ENCODE results near the gene ARSB.

Gene ARSB

DNA sequence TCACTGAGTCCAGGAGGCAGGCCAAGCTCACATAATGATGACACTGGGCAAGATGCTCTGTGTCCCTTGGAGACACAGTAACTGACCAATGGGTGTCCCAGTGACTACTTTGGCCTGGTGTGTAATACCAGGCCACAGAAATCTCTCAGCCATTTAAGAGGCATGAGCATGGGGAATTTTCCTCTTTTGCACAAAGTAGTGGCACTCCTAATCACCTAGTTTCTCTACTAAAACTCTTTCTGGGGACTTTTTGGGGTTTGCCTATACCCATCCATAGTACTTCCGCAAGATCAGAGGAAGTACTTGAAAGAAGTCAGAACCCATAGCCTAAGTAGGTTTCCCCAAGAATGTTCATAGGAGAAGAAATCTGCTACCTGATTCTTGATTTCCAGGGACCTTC is 161.9 kb downstream of the ARSB start:
- DNase-seq (ENCODE audit: extremely low read depth, low read depth): no peak

GRCh38 chr5:78821536-78822021 is 163.5 kb downstream of the ARSB start:
- no peak for TF ChIP-seq CTCF (IDR thresholded peaks at IDR 0.05; ENCODE audit: low read depth, low read length)
- no peak for DNase-seq (ENCODE audit: extremely low read depth, low read depth)

More for the DNA sequence above, 161.9 kb downstream of the ARSB start:
- TF ChIP-seq CTCF (IDR thresholded peaks at IDR 0.05; ENCODE audit: low read depth, low read length): no peak

- TF ChIP-seq CTCF (IDR thresholded peaks at IDR 0.05; ENCODE audit: low read depth, low read length): no peak
- DNase-seq (ENCODE audit: extremely low read depth, low read depth): no peak
Measured at GRCh38 chr5:78819707-78820106, 165.4 kb downstream of the ARSB start.

DNA sequence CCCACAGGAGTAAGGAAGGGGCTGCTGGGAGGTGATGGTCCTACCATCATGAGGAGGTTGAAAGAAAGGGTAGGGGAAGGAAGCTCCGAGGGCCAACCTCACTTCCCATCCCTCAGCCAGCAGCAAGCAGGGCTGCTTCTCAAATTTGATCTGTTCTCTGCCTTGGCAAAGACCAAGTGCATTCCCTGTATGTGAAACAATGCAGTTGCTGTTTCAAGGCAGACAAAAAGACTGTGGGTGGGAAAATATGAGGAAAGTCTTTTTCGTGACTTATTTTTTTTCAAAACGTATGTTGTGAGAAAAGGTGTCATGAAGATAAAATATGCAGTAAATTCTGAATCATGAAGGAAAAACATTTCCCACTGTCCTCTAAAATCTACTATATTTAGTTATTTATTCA is 165.9 kb downstream of the ARSB start:
- TF ChIP-seq CTCF (IDR thresholded peaks at IDR 0.05; ENCODE audit: low read depth, low read length): no peak
- no peak for DNase-seq (ENCODE audit: extremely low read depth, low read depth)

DNA sequence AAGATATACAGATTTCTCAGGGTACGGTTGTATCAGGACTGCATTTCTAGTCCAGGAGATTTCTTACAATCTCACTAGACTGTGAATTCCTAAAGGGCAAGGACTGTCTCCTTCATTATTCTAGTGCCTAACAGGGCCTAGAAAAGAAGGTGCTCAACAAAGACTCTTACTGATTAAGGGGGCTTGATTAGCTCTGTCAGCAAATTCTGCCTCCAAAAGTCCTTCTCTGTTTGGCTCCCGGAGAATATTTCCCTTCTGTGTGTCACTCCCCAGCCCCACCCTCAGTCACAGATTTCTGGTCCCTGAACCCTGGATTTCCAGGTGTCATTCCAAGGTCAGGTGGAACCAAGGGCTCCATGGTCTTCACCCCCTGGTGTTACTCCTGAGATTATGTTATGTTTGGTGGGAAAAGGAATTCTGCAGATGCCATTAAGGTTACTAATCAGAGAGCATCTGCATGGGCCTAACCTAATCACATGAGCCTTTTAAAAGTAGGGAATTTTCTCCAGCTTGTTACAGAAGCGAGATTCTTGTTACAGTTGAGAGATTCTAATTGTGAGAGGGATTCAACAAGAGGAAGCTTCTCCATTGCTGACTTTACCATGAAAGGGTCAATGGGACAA is 168.9 kb downstream of the ARSB start:
- TF ChIP-seq CTCF (IDR thresholded peaks at IDR 0.05; ENCODE audit: low read depth, low read length): no peak

GRCh38 chr5:78813906-78814530 is 171.1 kb downstream of the ARSB start:
- no peak for TF ChIP-seq CTCF (IDR thresholded peaks at IDR 0.05; ENCODE audit: low read depth, low read length)
- no peak for DNase-seq (ENCODE audit: extremely low read depth, low read depth)

More for the DNA sequence above, 168.9 kb downstream of the ARSB start:
- DNase-seq (ENCODE audit: extremely low read depth, low read depth): no peak

DNA sequence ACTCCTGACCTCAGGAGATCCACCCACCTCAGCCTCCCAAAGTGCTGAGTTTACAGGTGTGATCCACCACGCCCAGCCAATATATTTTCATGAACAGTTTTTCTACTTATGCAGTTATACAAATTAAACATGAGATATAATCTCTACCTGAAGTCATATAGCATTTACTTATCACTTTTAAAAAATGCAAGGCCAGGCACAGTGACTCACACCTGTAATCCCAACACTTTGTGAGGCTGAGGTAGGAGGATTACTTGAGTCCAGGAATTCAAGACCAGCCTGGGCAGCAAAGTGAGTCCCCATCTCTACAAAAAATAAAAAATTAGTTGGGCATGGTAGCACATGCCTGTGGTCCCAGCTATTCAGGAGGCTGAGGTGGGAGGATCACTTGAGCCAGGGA is 171.8 kb downstream of the ARSB start:
- DNase-seq (ENCODE audit: extremely low read depth, low read depth): no peak
- TF ChIP-seq CTCF (IDR thresholded peaks at IDR 0.05; ENCODE audit: low read depth, low read length): no peak

All from AG09319 (cell line).